BLaER1 treated with 17β-estradiol and CSF1 and Interleukin-3, amounts not matched to agents 10 nM and 100 nM (cell line): ENCODE results near the gene KCNQ1OT1.

Experiments
- H3K27ac ChIP-seq, 11 experiments: shearing (Covaris generic); formaldehyde crosslinking; 2 replicates each; pipeline ENCODE4 v1.8.1; 2022
- H3K27me3 ChIP-seq, 11 experiments: shearing (Covaris generic); formaldehyde crosslinking; 2 replicates each; pipeline ENCODE4 v1.8.1; 2022
- H3K36me3 ChIP-seq, 11 experiments: shearing (Covaris generic); formaldehyde crosslinking; 2 replicates each; pipeline ENCODE4 v1.8.1; 2022
- H3K4me1 ChIP-seq, 10 experiments: shearing (Covaris generic); formaldehyde crosslinking; 2 replicates each; pipeline ENCODE4 v1.8.1; 2022
- H3K4me2 ChIP-seq, 11 experiments: shearing (Covaris generic); formaldehyde crosslinking; 2 replicates each; pipeline ENCODE4 v1.8.1; 2022
- H3K4me3 ChIP-seq, 10 experiments: shearing (Covaris generic); formaldehyde crosslinking; 2 replicates each; pipeline ENCODE4 v1.8.1; 2022
- H3K9ac ChIP-seq, 11 experiments: shearing (Covaris generic); formaldehyde crosslinking; 2 replicates each; pipeline ENCODE4 v1.8.1; 2022
- H3K9me3 ChIP-seq, 11 experiments: shearing (Covaris generic); formaldehyde crosslinking; replicated peaks in 1 of 11; 2 replicates each; pipeline ENCODE4 v1.8.1; 2022
- H4K20me1 ChIP-seq, 11 experiments: shearing (Covaris generic); formaldehyde crosslinking; 2 replicates each; pipeline ENCODE4 v1.8.1; 2022
- Cebpa-rat ChIP-seq, 11 experiments: shearing (Covaris generic); IDR thresholded peaks; 2 replicates each; pipeline ENCODE4 v1.8.1; 2022

KCNQ1OT1 gene

GRCh38 chr11:2702771-2703362 is 3.1 kb upstream of the KCNQ1OT1 start:
- Histone ChIP-seq H3K4me3 (peak overlapping the region in 2 of 10 experiments; percentile 12 to 29; a peak in 2 of 20 replicates), H3K4me2 (peak overlapping the region; percentile 77 to 97 (median 87)), H3K27me3 (peaks cover 0 to 11% (median 0%) of the 10 kb centered on the region in 11 experiments; a peak in 1 of 22 replicates), H4K20me1 (peaks cover 1 to 18% (median 17%) of the 10 kb centered on the region in 11 experiments; a peak in 19 of 22 replicates), H3K9me3 (peaks cover 20 to 33% (median 25%) of the 10 kb centered on the region in 11 experiments), H3K9ac (peak overlapping the region in 7 of 11 experiments; percentile 8 to 61 (median 56); a peak in 10 of 22 replicates), H3K36me3 (0 out of 22 replicates have a peak, but pooled peaks cover 0 to 7% (median 0%) of the 10 kb centered on the region in 11 experiments), H3K27ac (peak overlapping the region in 7 of 11 experiments; percentile 38 to 90 (median 56); a peak in 15 of 22 replicates), H3K4me1 (peaks cover 35 to 61% (median 57%) of the 10 kb centered on the region in 10 experiments)
- TF ChIP-seq Cebpa-rat (IDR thresholded peaks at IDR 0.05), result no peak

GRCh38 chr11:2701898-2702434 is 2.2 kb upstream of the KCNQ1OT1 start:
- peaks cover 0 to 11% (median 0%) of the 10 kb centered on the region in 11 experiments; a peak in 1 of 22 replicates for H3K27me3 ChIP-seq
- peaks cover 9 to 27% (median 26%) of the 10 kb centered on the region in 11 experiments; a peak in 19 of 22 replicates for H4K20me1 ChIP-seq
- H3K9me3 ChIP-seq, result peaks cover 20 to 33% (median 25%) of the 10 kb centered on the region in 11 experiments
- H3K36me3 ChIP-seq, result 0 out of 22 replicates have a peak, but pooled peaks cover 0 to 7% (median 0%) of the 10 kb centered on the region in 11 experiments
- TF ChIP-seq Cebpa-rat (IDR thresholded peaks at IDR 0.05), result no peak
- peaks cover 43 to 70% (median 64%) of the 10 kb centered on the region in 10 experiments for H3K4me1 ChIP-seq
- peak overlapping the region in 9 of 11 experiments; percentile 85 to 97 (median 90); a peak in 18 of 22 replicates for H3K4me2 ChIP-seq
- peak overlapping the region in 2 of 11 experiments; percentile 88 to 90; a peak in 6 of 22 replicates for H3K27ac ChIP-seq
- peak overlapping the region in 3 of 11 experiments; percentile 4 to 88 (median 82); a peak in 1 of 22 replicates for H3K9ac ChIP-seq
- H3K4me3 ChIP-seq, result no peak overlapping the region; a peak in 1 of 20 replicates

GRCh38 chr11:2701230-2701629 is 1.4 kb upstream of the KCNQ1OT1 start:
- 0 out of 22 replicates have a peak, but pooled peaks cover 0 to 7% (median 0%) of the 10 kb centered on the region in 11 experiments for H3K36me3 ChIP-seq
- peaks cover 9 to 35% (median 32%) of the 10 kb centered on the region in 11 experiments; a peak in 19 of 22 replicates for H4K20me1 ChIP-seq
- peaks cover 0 to 11% (median 0%) of the 10 kb centered on the region in 11 experiments; a peak in 1 of 22 replicates for H3K27me3 ChIP-seq
- H3K4me1 ChIP-seq, result peaks cover 50 to 78% (median 70%) of the 10 kb centered on the region in 10 experiments
- peak overlapping the region in 10 of 11 experiments; percentile 82 to 90 (median 87); a peak in 18 of 22 replicates for H3K9ac ChIP-seq
- H3K4me2 ChIP-seq, result peak overlapping the region; percentile 84 to 97 (median 87)
- peak overlapping the region in 6 of 10 experiments; percentile 72 to 80 (median 76); a peak in 6 of 20 replicates for H3K4me3 ChIP-seq
- TF ChIP-seq Cebpa-rat (IDR thresholded peaks at IDR 0.05), result no peak
- peak overlapping the region in 10 of 11 experiments; percentile 78 to 94 (median 90); a peak in 19 of 22 replicates for H3K27ac ChIP-seq
- peaks cover 18 to 29% (median 24%) of the 10 kb centered on the region in 11 experiments for H3K9me3 ChIP-seq

GRCh38 chr11:2700415-2701211 is 819 bp upstream of the KCNQ1OT1 start:
- H3K4me2 ChIP-seq, result peak overlapping the region; percentile 84 to 97 (median 87)
- no peak for TF ChIP-seq Cebpa-rat (IDR thresholded peaks at IDR 0.05)
- H4K20me1 ChIP-seq, result peaks cover 9 to 41% (median 38%) of the 10 kb centered on the region in 11 experiments; a peak in 19 of 22 replicates
- peaks cover 0 to 11% (median 0%) of the 10 kb centered on the region in 11 experiments; a peak in 1 of 22 replicates for H3K27me3 ChIP-seq
- H3K4me1 ChIP-seq, result peaks cover 56 to 82% (median 75%) of the 10 kb centered on the region in 10 experiments
- 0 out of 22 replicates have a peak, but pooled peaks cover 0 to 7% (median 0%) of the 10 kb centered on the region in 11 experiments for H3K36me3 ChIP-seq
- peak overlapping the region; percentile 78 to 94 (median 90) for H3K27ac ChIP-seq
- H3K9ac ChIP-seq, result peak overlapping the region; percentile 82 to 90 (median 86)
- H3K9me3 ChIP-seq, result peaks cover 13 to 24% (median 20%) of the 10 kb centered on the region in 11 experiments; a peak in 21 of 22 replicates
- peak overlapping the region; percentile 65 to 80 (median 76) for H3K4me3 ChIP-seq

- Histone ChIP-seq H3K4me3 (peak overlapping the region; percentile 65 to 80 (median 76)), H3K36me3 (0 out of 22 replicates have a peak, but pooled peaks cover 0 to 7% (median 0%) of the 10 kb centered on the region in 11 experiments), H4K20me1 (peaks cover 17 to 56% (median 52%) of the 10 kb centered on the region in 11 experiments; a peak in 21 of 22 replicates), H3K9me3 (peaks cover 13 to 23% (median 20%) of the 10 kb centered on the region in 11 experiments; a peak in 21 of 22 replicates), H3K4me1 (peaks cover 63 to 82% (median 76%) of the 10 kb centered on the region in 10 experiments), H3K9ac (peak overlapping the region; percentile 84 to 90 (median 88)), H3K27me3 (peaks cover 0 to 11% (median 0%) of the 10 kb centered on the region in 11 experiments; a peak in 1 of 22 replicates), H3K27ac (peak overlapping the region; percentile 45 to 94 (median 85)), H3K4me2 (peak overlapping the region; percentile 75 to 92 (median 84))
- no peak for TF ChIP-seq Cebpa-rat (IDR thresholded peaks at IDR 0.05)
Measured at GRCh38 chr11:2699185-2699530, 636 bp downstream of the KCNQ1OT1 start.

- no peak for TF ChIP-seq Cebpa-rat (IDR thresholded peaks at IDR 0.05)
- H4K20me1 ChIP-seq, result peaks cover 23 to 61% (median 58%) of the 10 kb centered on the region in 11 experiments; a peak in 21 of 22 replicates
- peak overlapping the region; percentile 75 to 92 (median 84) for H3K4me2 ChIP-seq
- peak overlapping the region; percentile 65 to 80 (median 76) for H3K4me3 ChIP-seq
- peak overlapping the region; percentile 84 to 90 (median 88) for H3K9ac ChIP-seq
- peaks cover 13 to 23% (median 20%) of the 10 kb centered on the region in 11 experiments; a peak in 21 of 22 replicates for H3K9me3 ChIP-seq
- H3K27ac ChIP-seq, result peak overlapping the region in 10 of 11 experiments; percentile 79 to 94 (median 85); a peak in 21 of 22 replicates
- H3K27me3 ChIP-seq, result peaks cover 0 to 11% (median 0%) of the 10 kb centered on the region in 11 experiments; a peak in 1 of 22 replicates
- 0 out of 22 replicates have a peak, but pooled peaks cover 0 to 7% (median 0%) of the 10 kb centered on the region in 11 experiments for H3K36me3 ChIP-seq
- peaks cover 63 to 82% (median 76%) of the 10 kb centered on the region in 10 experiments for H3K4me1 ChIP-seq
Measured at GRCh38 chr11:2698386-2699184, 1.2 kb downstream of the KCNQ1OT1 start.

GRCh38 chr11:2697866-2698265 is 1.9 kb downstream of the KCNQ1OT1 start:
- H3K27ac ChIP-seq, result no peak overlapping the region
- H3K36me3 ChIP-seq, result 0 out of 22 replicates have a peak, but pooled peaks cover 0 to 7% (median 0%) of the 10 kb centered on the region in 11 experiments
- H3K9ac ChIP-seq, result peak overlapping the region; percentile 39 to 90 (median 88); a peak in 14 of 22 replicates
- peaks cover 30 to 68% (median 65%) of the 10 kb centered on the region in 11 experiments; a peak in 21 of 22 replicates for H4K20me1 ChIP-seq
- H3K27me3 ChIP-seq, result peaks cover 0 to 8% (median 0%) of the 10 kb centered on the region in 11 experiments; a peak in 1 of 22 replicates
- peaks cover 13 to 23% (median 20%) of the 10 kb centered on the region in 11 experiments; a peak in 21 of 22 replicates for H3K9me3 ChIP-seq
- H3K4me1 ChIP-seq, result peaks cover 63 to 82% (median 76%) of the 10 kb centered on the region in 10 experiments
- TF ChIP-seq Cebpa-rat (IDR thresholded peaks at IDR 0.05), result no peak
- H3K4me3 ChIP-seq, result peak overlapping the region; percentile 65 to 80 (median 76); a peak in 19 of 20 replicates
- H3K4me2 ChIP-seq, result peak overlapping the region; percentile 75 to 92 (median 84)
